K562 (cell line): ENCODE results near the gene HOXC11. TPM values are rescaled to one million over a fixed set of nuclear protein-coding genes. Genes with fewer than 3 reads are reported as not detected.
A peak's percentile ranks its signal among the peaks of the same experiment; 100 is the strongest.

Source experiments
- ATAC-seq: fragments of 200-7000 bp; cut with Tn5 transposase; 3 replicates; pipeline ENCODE4 v1.9.1; 2020; ENCODE audit warnings: moderate library complexity
- BruUV-seq: library from RNA; stranded (reverse); fragments of 400-500 nt; replicated peaks from 2 replicates; lab custom pipeline; 2021; lab: Mats Ljungman, UMichigan
- CTCF ChIA-PET: fragments of 300-600 bp; formaldehyde crosslinking; extraction: SDS; loops from one replicate; lab custom pipeline; 2021; ENCODE audit warnings: low intra/inter-chr PET ratio; lab: Yijun Ruan, JAX
- POLR2A ChIA-PET: fragments of 300-600, 350-650 bp; sonication (Branson Sonifier 250); formaldehyde crosslinking; extraction: SDS; loops from one replicate; lab custom pipeline; 2021; ENCODE audit warnings: antibody characterized with exemption, inconsistent platforms; lab: Yijun Ruan, JAX
- DNase-seq, 4 experiments: peaks; one replicate each; pipeline versions ENCODE4 v3.0.0 to v3.0.0-alpha.2; 2011 to 2018; ENCODE audit warnings: low spot score in 3 of 4, mixed read lengths in 3 of 4; ENCODE audit errors: extremely low read depth in 1 of 4
- FAIRE-seq: peaks from 2 replicates; lab custom pipeline; 2011; peaks lifted over from hg19 to GRCh38; lab: Jason Lieb, UNC
- H2AFZ ChIP-seq: 2 replicates; pipeline ENCODE4 v1.6.0; 2011; ENCODE audit warnings: low read depth, low read length, control low read depth, inconsistent platforms
- H3K27ac ChIP-seq: fragments of 200-600 bp; 3 replicates; pipeline ENCODE4 v1.8.0; 2011; ENCODE audit warnings: low read depth, mild to moderate bottlenecking, control low read depth, inconsistent platforms, low read length, moderate library complexity, mixed read lengths; ENCODE audit errors: extremely low read depth
- H3K27me3 ChIP-seq, 2 experiments: fragments of 300-600 bp in 1 of 2; 2 replicates in 1 of 2; 3 replicates in 1 of 2; pipeline versions ENCODE4 v1.6.0 to v1.8.0; 2011; ENCODE audit warnings: inconsistent platforms in 2 of 2, low read length in 2 of 2, mild to moderate bottlenecking in 1 of 2, mixed read lengths in 1 of 2, moderate library complexity in 1 of 2; ENCODE audit not compliant: control insufficient read depth in 2 of 2, insufficient read depth in 2 of 2
- H3K36me3 ChIP-seq: fragments of 300-600 bp; 3 replicates; pipeline ENCODE4 v1.8.0; 2011; ENCODE audit warnings: mild to moderate bottlenecking, low read length, inconsistent platforms; ENCODE audit not compliant: control insufficient read depth, insufficient read depth
- H3K4me1 ChIP-seq, 2 experiments: fragments of 200-600 bp in 1 of 2; replicated peaks in 1 of 2; 2 replicates in 1 of 2; 3 replicates in 1 of 2; pipeline versions ENCODE4 v1.5.1 to v1.8.0; 2011; ENCODE audit warnings: inconsistent platforms in 2 of 2, low read length in 2 of 2, mild to moderate bottlenecking in 1 of 2, mixed read lengths in 1 of 2, moderate library complexity in 1 of 2; ENCODE audit not compliant: control insufficient read depth in 2 of 2, insufficient read depth in 2 of 2
- H3K4me2 ChIP-seq: 2 replicates; pipeline ENCODE4 v1.6.1; 2011; ENCODE audit warnings: low read length, control low read depth, inconsistent platforms, mixed read lengths; ENCODE audit not compliant: insufficient read depth
- H3K4me3 ChIP-seq: fragments of 200-600 bp; sonication (generic), shearing (Covaris generic); 2 replicates; pipeline ENCODE4 v1.5.1; 2016; ENCODE audit warnings: control low read depth, inconsistent platforms
- H3K79me2 ChIP-seq: fragments of 200-600 bp; 3 replicates; pipeline ENCODE4 v1.8.0; 2011; ENCODE audit warnings: low read length, inconsistent platforms; ENCODE audit not compliant: control insufficient read depth, insufficient read depth
- H3K9ac ChIP-seq, 2 experiments: 2 replicates each; pipeline versions ENCODE4 v1.6.0 to v1.6.1; 2011; ENCODE audit warnings: low read depth in 2 of 2, low read length in 2 of 2, control low read depth in 1 of 2, inconsistent platforms in 1 of 2, mild to moderate bottlenecking in 1 of 2, mixed read lengths in 1 of 2; ENCODE audit not compliant: insufficient read depth in 1 of 2
- H3K9me1 ChIP-seq: one replicate; pipeline ENCODE4 v1.6.0; 2011; ENCODE audit warnings: inconsistent platforms, mild to moderate bottlenecking, low read length, moderate library complexity; ENCODE audit not compliant: control insufficient read depth, insufficient read depth
- H3K9me3 ChIP-seq: replicated peaks from 2 replicates; pipeline ENCODE4 v1.5.1; 2011; ENCODE audit warnings: low read depth, low read length, inconsistent platforms; ENCODE audit not compliant: control insufficient read depth, insufficient read depth
- H4K20me1 ChIP-seq: replicated peaks from 2 replicates; pipeline ENCODE4 v1.6.1; 2011; ENCODE audit warnings: low read length, inconsistent platforms, mixed read lengths; ENCODE audit not compliant: control insufficient read depth, insufficient read depth
- CBX2 ChIP-seq: fragments of 200-600 bp; sonication (generic); IDR thresholded peaks from one replicate; pipeline ENCODE4 v1.6.1; 2012; ENCODE audit warnings: mild to moderate bottlenecking, low read length, inconsistent platforms; ENCODE audit not compliant: insufficient read depth, poor library complexity, severe bottlenecking
- COPS2 ChIP-seq: fragments of 450-650 bp; conservative IDR thresholded peaks from 2 replicates; pipeline ENCODE4 v1.6.1; 2016; ENCODE audit warnings: mild to moderate bottlenecking, moderate library complexity
- E4F1 ChIP-seq: fragments of 250-450 bp; sonication (Bioruptor Pico); IDR thresholded peaks from 2 replicates; pipeline ENCODE4 v1.5.0; 2021; ENCODE audit warnings: mild to moderate bottlenecking, borderline replicate concordance
- EHMT2 ChIP-seq: fragments of 450-650 bp; IDR thresholded peaks from 2 replicates; pipeline ENCODE4 v1.6.1; 2018; ENCODE audit warnings: antibody characterized with exemption
- ETV1 ChIP-seq: fragments of 450-650 bp; conservative IDR thresholded peaks from 2 replicates; pipeline ENCODE4 v1.6.1; 2016; ENCODE audit warnings: missing genetic modification characterization, control low read depth, low read depth, missing compliant biosample characterization
- EZH2 ChIP-seq: IDR thresholded peaks from 2 replicates; pipeline ENCODE4 v1.6.1; 2012; ENCODE audit warnings: low read depth, mild to moderate bottlenecking, inconsistent platforms, low read length, borderline replicate concordance
- HOXB6 ChIP-seq: fragments of 250-450 bp; sonication (Bioruptor Pico); IDR thresholded peaks from 2 replicates; pipeline ENCODE4 v1.5.1; 2022; ENCODE audit warnings: mild to moderate bottlenecking, borderline replicate concordance
- NR2C2 ChIP-seq, 2 experiments: fragments of 200-800 bp in 1 of 2; sonication (Bioruptor generic) in 1 of 2; sonication (generic) in 1 of 2; formaldehyde crosslinking in 1 of 2; IDR thresholded peaks; 2 replicates each; pipeline versions ENCODE4 v1.6.1 to v1.8.0; 2016 to 2022; ENCODE audit warnings: mild to moderate bottlenecking in 1 of 2, missing compliant biosample characterization in 1 of 2, missing genetic modification characterization in 1 of 2, missing genetic modification reagents in 1 of 2
- PYGO2 ChIP-seq: fragments of 450-650 bp; IDR thresholded peaks from 2 replicates; pipeline ENCODE4 v1.6.1; 2016; ENCODE audit warnings: mild to moderate bottlenecking, missing genetic modification characterization, moderate library complexity, missing compliant biosample characterization
- RBM22 ChIP-seq: fragments of 200-400 bp; formaldehyde crosslinking; IDR thresholded peaks from 2 replicates; pipeline ENCODE4 v1.6.1; 2018; ENCODE audit warnings: low read length, low read depth; ENCODE audit not compliant: poor library complexity, severe bottlenecking
- ZNF146 ChIP-seq: IDR thresholded peaks from one replicate; pipeline ENCODE4 v1.6.1; 2018; ENCODE audit warnings: missing compliant biosample characterization; ENCODE audit not compliant: unreplicated experiment
- ZNF197 ChIP-seq: fragments of 200-800 bp; sonication (Bioruptor generic); IDR thresholded peaks from 2 replicates; pipeline ENCODE4 v1.6.1; 2016; ENCODE audit warnings: low read depth, missing genetic modification characterization, missing compliant biosample characterization
- WGBS: fragments of 100-300 bp; shearing (Covaris generic); methylation state at CpG from one replicate; pipeline ENCODE4 v1.1.6; 2016; ENCODE audit warnings: low coverage, mixed read lengths; ENCODE audit not compliant: insufficient coverage; ENCODE audit errors: missing lambda C conversion rate; 5-methylcytosine and 5-hydroxymethylcytosine counted together
- in situ Hi-C: fragments of 300-500 bp; cut with MboI; formaldehyde crosslinking; loops from 4 replicates; pipeline ENCODE4 v1.15.0; 2018; ENCODE audit warnings: inconsistent platforms, mixed read lengths
- intact Hi-C: fragments of 100-400 bp; cut with micrococcal nuclease; formaldehyde crosslinking; loops from 2 replicates; pipeline ENCODE4 v1.14.2; 2022
- polyA plus RNA-seq, 8 experiments: library from polyadenylated mRNA; depleted of rRNA in 4 of 8; stranded (reverse) in 5 of 8; unstranded in 3 of 8; fragments of >200 nt; fragmentation: Nextera tagmentation in 2 of 8; fragmentation: Illumina TruSeq in 1 of 8; extraction: Ambion mirVana in 2 of 8; extraction: Trizol in 1 of 8; gene quantifications; 2 replicates each; pipeline versions ENCODE4 v1.2.1 to v1.2.3, GENCODE V29; 2011 to 2014; ENCODE audit warnings: inconsistent platforms in 1 of 8, missing spikeins in 1 of 8
- total RNA-seq, 7 experiments: library from RNA; depleted of rRNA in 6 of 7; stranded (reverse); fragments of >200 nt in 6 of 7; fragmentation: Illumina TruSeq in 2 of 7; extraction: Trizol in 2 of 7; gene quantifications; 2 replicates each; pipeline versions ENCODE4 v1.2.1 to v1.2.3, GENCODE V29; 2011 to 2021; ENCODE audit warnings: low replicate concordance in 1 of 7

Gene HOXC11
- total and polyA plus RNA-seq, 9 of the 15 experiments (the other 6 are each of a cell fraction or from before 2014, with no cell fraction given): not detected

GRCh38 chr12:53966085-53966384 is 6.9 kb upstream of the HOXC11 start:
- no peak for TF ChIP-seq HOXB6
- peak; percentile 42 for TF ChIP-seq CBX2
- FAIRE-seq: no peak
- Histone ChIP-seq H3K27me3 (peaks cover 78 to 82% of the 10 kb centered on the region in 2 experiments), H3K9me1 (no peaks in the 10 kb centered on the region), H3K9me3 (no peaks in the 10 kb centered on the region), H3K4me2 (no peak overlapping the region), H2AFZ (no peak overlapping the region), H3K36me3 (no peaks in the 10 kb centered on the region), H3K9ac (no peak overlapping the region), H3K79me2 (no peaks in the 10 kb centered on the region), H4K20me1 (no peaks in the 10 kb centered on the region; the same call in 1 of the 2 replicates), H3K4me1 (peaks cover 0 to 18% of the 10 kb centered on the region in 2 experiments; a peak in 4 of 5 replicates), H3K27ac (no peak overlapping the region), H3K4me3 (no peak overlapping the region)
- WGBS: 12% methylated on average over 6 of the region's 15 CpGs
- intact Hi-C loops: no loop called here
- ChIA-PET CTCF (no interaction called here), POLR2A (interaction anchor here (0.6 kb wide), 1 partner anchor 31 kb away, joined by 3 read pairs; no protein-coding TSS in a partner anchor)
- BruUV-seq: no TSS peak
- in situ Hi-C loops: no loop called here
- DNase-seq: no peak
- ATAC-seq: no peak

- FAIRE-seq (no peak), DNase-seq (no peak), ATAC-seq (no peak)
- Histone ChIP-seq H3K9me1 (no peaks in the 10 kb centered on the region), H3K27ac (no peak overlapping the region), H4K20me1 (no peaks in the 10 kb centered on the region; the same call in 1 of the 2 replicates), H3K4me1 (peaks cover 0 to 13% of the 10 kb centered on the region in 2 experiments; a peak in 4 of 5 replicates), H3K36me3 (no peaks in the 10 kb centered on the region), H3K27me3 (peaks cover 73 to 82% of the 10 kb centered on the region in 2 experiments), H3K4me3 (no peak overlapping the region), H3K9ac (no peak overlapping the region), H3K4me2 (no peak overlapping the region), H2AFZ (no peak overlapping the region), H3K9me3 (no peaks in the 10 kb centered on the region), H3K79me2 (no peaks in the 10 kb centered on the region)
- ChIA-PET POLR2A (interaction anchor here (0.7 kb wide), 1 partner anchor 11 kb away, joined by 4 read pairs; the partner anchor contains the start of gene HOXC12), CTCF (no interaction called here)
- BruUV-seq: no TSS peak
- 40% methylated on average over 35 of the region's 36 CpGs for WGBS
- in situ Hi-C loops (no loop called here), intact Hi-C loops (no loop called here)
- TF ChIP-seq RBM22: no peak
- TF ChIP-seq NR2C2 (CRISPR knock-in tag; IDR thresholded peaks at IDR 0.05): no peak
- no peak for TF ChIP-seq NR2C2 (tag; IDR thresholded peaks at IDR 0.05)
- no peak for TF ChIP-seq EHMT2
- no peak for TF ChIP-seq ZNF146 (CRISPR knock-in tag)
- TF ChIP-seq EZH2: no peak
- TF ChIP-seq ETV1 (tag): no peak
- no peak for TF ChIP-seq COPS2
- no peak for TF ChIP-seq E4F1 (CRISPR knock-in tag)
- TF ChIP-seq PYGO2: no peak
- TF ChIP-seq ZNF197 (CRISPR knock-in tag): no peak
Observed at GRCh38 chr12:53966385-53967133, 6.4 kb upstream of the HOXC11 start.
